ENCODE data around the gene GPR78.

GPR78 gene

GRCh38 chr4:8598391-8599090 is 18.3 kb downstream of the GPR78 start:
- DNase-seq, result no peak

GRCh38 chr4:8599091-8599460 is 18.9 kb downstream of the GPR78 start:
- DNase-seq, result no peak

GRCh38 chr4:8599657-8600056 is 19.5 kb downstream of the GPR78 start:
- no peak for DNase-seq

GRCh38 chr4:8600266-8600665 is 20.1 kb downstream of the GPR78 start:
- no peak for DNase-seq

GRCh38 chr4:8600686-8601085 is 20.5 kb downstream of the GPR78 start:
- DNase-seq, result no peak

- DNase-seq, result no peak
These were observed 20.9 kb downstream of the GPR78 start for GRCh38 chr4:8601086-8601485.

GRCh38 chr4:8601556-8601955 is 21.4 kb downstream of the GPR78 start:
- DNase-seq, result no peak

- DNase-seq, result no peak
These were observed 22.7 kb downstream of the GPR78 start for GRCh38 chr4:8602686-8603430.

GRCh38 chr4:8603931-8604330 is 23.7 kb downstream of the GPR78 start:
- no peak for DNase-seq

GRCh38 chr4:8605289-8605688 is 25.1 kb downstream of the GPR78 start:
- no peak for DNase-seq

- DNase-seq, result no peak
These were observed 26.3 kb downstream of the GPR78 start for GRCh38 chr4:8606476-8606875.

GRCh38 chr4:8606966-8607365 is 26.8 kb downstream of the GPR78 start:
- no peak for DNase-seq

GRCh38 chr4:8607603-8608481 is 27.6 kb downstream of the GPR78 start:
- peak in 11 of 56 donors; percentile 3 to 57 (median 8) for DNase-seq

GRCh38 chr4:8608714-8609391 is 28.7 kb downstream of the GPR78 start:
- no peak for DNase-seq

GRCh38 chr4:8609406-8609805 is 29.2 kb downstream of the GPR78 start:
- no peak for DNase-seq

- DNase-seq, result no peak
These were observed 29.7 kb downstream of the GPR78 start for GRCh38 chr4:8609824-8610350.

- DNase-seq, result no peak
These were observed 30.8 kb downstream of the GPR78 start for GRCh38 chr4:8610858-8611616.

- no peak for DNase-seq
These were observed 32.5 kb downstream of the GPR78 start for GRCh38 chr4:8612646-8613045.

- DNase-seq, result no peak
These were observed 33.5 kb downstream of the GPR78 start for GRCh38 chr4:8613421-8614364.

All from amygdala (tissue), 56 donors.